ENCODE measurements around the gene KDM1B.
A peak's percentile ranks its signal among the peaks of the same experiment; 100 is the strongest.
"Not testable (repeated sequence)": the region's sequence is repeated elsewhere in the genome, so short reads cannot be mapped to it uniquely, and the experiment has no call there.

KDM1B gene

DNA sequence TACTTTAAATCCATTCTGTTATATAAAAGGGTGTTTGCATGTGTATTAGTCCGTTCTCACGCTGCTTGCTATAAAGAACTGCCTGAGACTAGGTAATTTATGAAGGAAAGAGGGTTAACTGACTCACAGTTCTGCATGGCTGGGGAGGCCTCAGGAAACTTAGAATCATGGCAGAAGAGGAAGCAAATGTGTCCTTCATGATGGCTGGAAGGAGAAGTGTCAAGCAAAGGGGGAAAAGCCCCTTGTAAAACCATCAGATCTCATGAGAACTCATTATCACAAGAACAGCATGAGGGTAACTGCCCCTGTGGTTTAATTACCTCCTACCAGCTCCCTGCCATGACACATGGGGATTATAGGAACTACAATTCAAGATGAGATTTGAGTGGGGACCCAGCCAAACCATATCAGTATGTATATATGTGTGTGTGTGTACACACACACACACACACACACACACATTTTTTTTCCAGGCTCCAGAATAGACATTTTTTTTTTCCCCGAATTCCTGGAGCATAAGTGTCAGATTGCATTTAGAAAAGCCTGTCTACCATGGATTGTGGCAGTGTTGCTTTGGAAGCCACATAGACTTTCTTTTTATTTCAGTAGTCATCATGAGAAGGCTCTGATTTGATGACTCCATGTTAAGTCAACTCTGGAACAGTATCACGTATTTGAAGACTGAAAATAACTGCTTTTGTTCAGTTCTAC is 31.5 kb downstream of the KDM1B start:
- Mint-ChIP-seq H3K27ac (peak overlapping the region; percentile 70), H3K27me3 (no peaks in the 10 kb centered on the region), H3K4me3 (no peak overlapping the region), H3K4me1 (peaks cover 16 to 25% of the 10 kb centered on the region in 2 donors), H3K9me3 (no peaks in the 10 kb centered on the region), H3K36me3 (peaks cover 3 to 50% of the 10 kb centered on the region in 2 donors)
- DNase-seq (peak; percentile 19), ATAC-seq (replicated peaks) (peak; percentile 93)

GRCh38 chr6:18187701-18188100 is 32.5 kb downstream of the KDM1B start:
- Mint-ChIP-seq H3K27me3 (no peaks in the 10 kb centered on the region), H3K4me3 (no peak overlapping the region), H3K9me3 (no peaks in the 10 kb centered on the region), H3K36me3 (peaks cover 3 to 40% of the 10 kb centered on the region in 2 donors), H3K4me1 (peaks cover 16 to 25% of the 10 kb centered on the region in 2 donors), H3K27ac (no peak overlapping the region)
- ATAC-seq (replicated peaks) (no peak), DNase-seq (no peak)

DNA sequence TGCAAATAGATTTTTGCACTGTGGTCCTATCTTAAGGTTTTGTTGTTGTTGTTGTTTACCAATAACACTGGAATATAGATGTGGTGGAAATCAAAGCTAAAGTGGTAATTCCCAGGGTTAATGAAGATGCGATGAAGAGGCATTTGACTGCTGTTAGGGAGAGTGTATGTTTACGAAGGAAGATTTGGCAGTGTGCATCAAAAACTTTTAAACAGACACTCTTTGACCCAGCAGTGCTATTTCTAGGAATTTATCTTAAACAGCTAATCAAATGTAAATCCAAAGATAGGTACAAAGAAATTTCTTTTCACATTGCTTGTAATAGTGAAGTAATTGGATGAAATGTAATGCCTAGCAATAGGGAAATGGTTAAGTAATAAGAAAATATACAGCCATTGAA is 34.0 kb downstream of the KDM1B start:
- no peak for ATAC-seq (replicated peaks)

DNA sequence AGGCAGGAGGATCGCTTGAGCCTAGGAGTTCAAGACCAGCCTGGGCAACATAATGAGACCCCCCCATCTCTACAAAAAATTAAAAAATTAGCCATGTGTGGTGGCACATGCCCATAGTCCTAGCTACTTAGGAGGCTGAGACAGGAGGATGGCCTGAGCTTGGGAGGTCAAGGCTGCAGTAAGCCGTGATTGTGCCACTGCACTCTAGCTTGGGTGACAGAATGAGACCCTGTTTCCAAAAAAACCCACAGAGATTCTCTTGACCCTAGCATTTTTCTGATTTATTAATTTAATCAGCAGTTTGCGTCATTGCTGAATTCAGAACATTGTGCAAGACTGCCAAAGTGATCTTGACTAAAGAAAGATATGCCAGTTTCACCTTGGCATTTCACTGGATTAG is 36.8 kb downstream of the KDM1B start:
- Mint-ChIP-seq H3K27me3 (no peaks in the 10 kb centered on the region), H3K9me3 (no peaks in the 10 kb centered on the region), H3K4me1 (peaks cover 5 to 15% of the 10 kb centered on the region in 2 donors), H3K27ac (no peak overlapping the region), H3K36me3 (peaks cover 12 to 47% of the 10 kb centered on the region in 2 donors), H3K4me3 (no peak overlapping the region)
- ATAC-seq (replicated peaks) (no peak), DNase-seq (no peak)

More for the DNA sequence above, 34.0 kb downstream of the KDM1B start:
- H3K9me3 Mint-ChIP-seq: no peaks in the 10 kb centered on the region
- DNase-seq: no peak
- no peaks in the 10 kb centered on the region for H3K27me3 Mint-ChIP-seq
- H3K4me3 Mint-ChIP-seq: no peak overlapping the region
- peaks cover 16 to 25% of the 10 kb centered on the region in 2 donors for H3K4me1 Mint-ChIP-seq
- peaks cover 3 to 36% of the 10 kb centered on the region in 2 donors for H3K36me3 Mint-ChIP-seq
- no peak overlapping the region for H3K27ac Mint-ChIP-seq

DNA sequence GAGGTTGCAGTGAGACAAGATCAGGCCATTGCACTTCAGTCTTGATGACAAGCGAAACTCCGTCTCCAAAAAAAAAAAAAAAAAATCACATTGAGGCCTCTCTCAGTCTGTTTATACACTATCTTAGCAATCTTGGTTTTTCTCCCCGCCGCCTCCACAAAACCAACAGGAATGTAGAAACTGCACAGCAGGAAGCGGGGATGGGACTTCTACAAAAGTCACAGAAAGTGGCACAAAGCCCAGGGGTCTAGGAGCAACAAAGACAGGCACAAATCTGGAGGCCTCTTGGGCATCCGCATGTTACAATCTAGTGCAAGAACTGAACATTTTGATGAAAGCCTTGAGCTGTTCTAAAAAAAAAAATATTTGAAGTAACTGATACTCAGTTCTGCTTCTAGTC is 48.6 kb downstream of the KDM1B start:
- Mint-ChIP-seq H3K4me1 (no peaks in the 10 kb centered on the region), H3K4me3 (no peak overlapping the region), H3K27ac (no peak overlapping the region), H3K27me3 (no peaks in the 10 kb centered on the region), H3K36me3 (peaks cover 28 to 47% of the 10 kb centered on the region in 2 donors), H3K9me3 (no peaks in the 10 kb centered on the region)
- DNase-seq (no peak), ATAC-seq (replicated peaks) (no peak)

DNA sequence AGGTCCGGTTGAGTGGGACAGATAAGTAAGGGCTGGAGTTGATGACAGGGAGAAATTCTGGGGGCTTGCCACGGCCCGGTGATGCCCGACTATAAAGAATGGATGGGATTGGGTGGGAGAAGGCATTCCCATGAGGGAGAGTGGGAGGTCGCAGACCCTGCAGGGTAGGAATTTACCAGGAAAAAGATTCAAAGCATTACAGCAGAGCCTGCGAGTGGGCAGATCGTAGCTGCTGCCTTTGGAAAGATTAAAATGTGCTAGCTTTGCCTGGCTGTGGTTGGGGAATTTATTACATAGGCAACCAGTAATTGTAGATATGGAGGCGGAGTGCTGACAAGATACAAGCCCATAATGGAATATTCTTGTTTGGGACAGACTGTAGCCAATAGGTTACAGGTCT is 49.5 kb downstream of the KDM1B start:
- H3K27ac Mint-ChIP-seq: no peak overlapping the region
- H3K36me3 Mint-ChIP-seq: peaks cover 30 to 51% of the 10 kb centered on the region in 2 donors
- DNase-seq: no peak
- ATAC-seq (replicated peaks): no peak
- no peak overlapping the region for H3K4me3 Mint-ChIP-seq
- H3K4me1 Mint-ChIP-seq: no peaks in the 10 kb centered on the region
- no peaks in the 10 kb centered on the region for H3K9me3 Mint-ChIP-seq
- H3K27me3 Mint-ChIP-seq: no peaks in the 10 kb centered on the region

DNA sequence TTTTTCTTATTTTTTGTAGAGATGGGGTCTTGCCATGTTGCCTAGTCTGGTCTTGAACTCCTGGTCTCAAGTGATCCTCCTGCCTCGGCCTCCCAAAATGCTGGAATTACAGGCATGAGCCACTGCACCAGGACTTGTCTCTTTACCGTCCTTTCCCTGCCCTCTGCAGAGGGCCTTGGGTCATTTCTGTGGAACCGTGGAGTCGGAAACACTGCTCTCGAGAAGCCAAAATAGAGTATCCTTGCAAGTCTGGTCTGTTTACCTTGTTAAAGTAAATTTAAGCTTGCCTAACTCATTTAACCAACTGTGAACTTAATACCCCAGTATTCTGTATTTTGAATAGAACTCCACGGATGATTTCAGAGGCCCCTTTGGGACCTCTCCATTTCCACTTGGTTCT is 51.4 kb downstream of the KDM1B start:
- no peak for ATAC-seq (replicated peaks)
- Mint-ChIP-seq H3K4me1 (peaks cover 5 to 10% of the 10 kb centered on the region in 2 donors), H3K36me3 (peaks cover 29 to 48% of the 10 kb centered on the region in 2 donors), H3K4me3 (no peak overlapping the region), H3K27me3 (no peaks in the 10 kb centered on the region), H3K9me3 (no peaks in the 10 kb centered on the region), H3K27ac (no peak overlapping the region)
- no peak for DNase-seq

DNA sequence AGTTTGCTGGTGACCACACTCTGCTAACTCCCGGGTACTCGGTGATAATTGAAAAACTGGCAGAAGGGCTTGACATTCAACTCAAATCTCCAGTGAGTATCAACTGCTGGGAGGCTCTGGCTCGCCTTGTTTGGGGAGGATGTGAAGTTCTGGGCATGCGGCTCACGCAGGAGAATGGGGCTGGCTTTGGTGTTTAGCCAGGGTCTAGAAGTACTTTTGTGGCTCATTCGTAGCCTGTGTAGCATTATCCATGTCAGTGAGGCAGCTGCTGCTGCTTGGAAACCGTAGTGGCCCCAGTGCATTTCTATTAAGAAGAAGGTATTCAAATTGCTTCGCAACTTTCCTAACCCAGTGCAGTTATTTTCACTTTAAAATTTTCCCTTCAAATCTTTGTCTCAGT is 52.2 kb downstream of the KDM1B start:
- Mint-ChIP-seq H3K4me3 (no peak overlapping the region), H3K4me1 (peaks cover 10 to 18% of the 10 kb centered on the region in 2 donors), H3K36me3 (peaks cover 24 to 48% of the 10 kb centered on the region in 2 donors), H3K27ac (no peak overlapping the region), H3K27me3 (no peaks in the 10 kb centered on the region), H3K9me3 (no peaks in the 10 kb centered on the region)
- DNase-seq (no peak), ATAC-seq (replicated peaks) (no peak)

- no peak overlapping the region for H3K27ac Mint-ChIP-seq
- H3K4me1 Mint-ChIP-seq: peaks cover 10 to 18% of the 10 kb centered on the region in 2 donors
- no peak for ATAC-seq (replicated peaks)
- H3K27me3 Mint-ChIP-seq: no peaks in the 10 kb centered on the region
- H3K36me3 Mint-ChIP-seq: peaks cover 21 to 49% of the 10 kb centered on the region in 2 donors
- H3K9me3 Mint-ChIP-seq: no peaks in the 10 kb centered on the region
- no peak overlapping the region for H3K4me3 Mint-ChIP-seq
- no peak for DNase-seq
Observed at GRCh38 chr6:18207949-18208348, 52.7 kb downstream of the KDM1B start.

- not testable (repeated sequence) for H3K9me3 Mint-ChIP-seq; H3K4me3 Mint-ChIP-seq; DNase-seq; H3K27me3 Mint-ChIP-seq; ATAC-seq (replicated peaks); H3K27ac Mint-ChIP-seq
- Mint-ChIP-seq H3K36me3 (peaks cover 21 to 54% of the 10 kb centered on the region in 2 donors), H3K4me1 (peaks cover 11 to 19% of the 10 kb centered on the region in 2 donors)
Observed at GRCh38 chr6:18208778-18209177, 53.6 kb downstream of the KDM1B start.

GRCh38 chr6:18209539-18210197 is 54.4 kb downstream of the KDM1B start:
- Mint-ChIP-seq H3K36me3 (peaks cover 24 to 58% of the 10 kb centered on the region in 2 donors), H3K27me3 (no peaks in the 10 kb centered on the region), H3K27ac (no peak overlapping the region), H3K9me3 (no peaks in the 10 kb centered on the region), H3K4me1 (peaks cover 18 to 28% of the 10 kb centered on the region in 2 donors), H3K4me3 (no peak overlapping the region)
- ATAC-seq (replicated peaks) (no peak), DNase-seq (no peak)

- ATAC-seq (replicated peaks): no peak
- peaks cover 22 to 60% of the 10 kb centered on the region in 2 donors for H3K36me3 Mint-ChIP-seq
- H3K4me1 Mint-ChIP-seq: peaks cover 27 to 38% of the 10 kb centered on the region in 2 donors
- H3K27me3 Mint-ChIP-seq: no peaks in the 10 kb centered on the region
- H3K4me3 Mint-ChIP-seq: no peak overlapping the region
- H3K9me3 Mint-ChIP-seq: no peaks in the 10 kb centered on the region
- no peak for DNase-seq
- no peak overlapping the region for H3K27ac Mint-ChIP-seq
Observed at GRCh38 chr6:18210707-18211106, 55.5 kb downstream of the KDM1B start.

- H3K36me3 Mint-ChIP-seq: peaks cover 22 to 61% of the 10 kb centered on the region in 2 donors
- H3K4me1 Mint-ChIP-seq: peaks cover 32 to 45% of the 10 kb centered on the region in 2 donors
- H3K9me3 Mint-ChIP-seq: no peaks in the 10 kb centered on the region
- peak overlapping the region; percentile 67 for H3K27ac Mint-ChIP-seq
- no peak overlapping the region for H3K4me3 Mint-ChIP-seq
- ATAC-seq (replicated peaks): peak; percentile 89 to 95
- no peaks in the 10 kb centered on the region for H3K27me3 Mint-ChIP-seq
- peak; percentile 41 for DNase-seq
Observed at GRCh38 chr6:18211338-18211737, 56.1 kb downstream of the KDM1B start.

GRCh38 chr6:18212231-18212630 is 57.0 kb downstream of the KDM1B start:
- Mint-ChIP-seq H3K4me3 (no peak overlapping the region), H3K36me3 (peaks cover 27 to 65% of the 10 kb centered on the region in 2 donors), H3K27ac (peak overlapping the region; percentile 51), H3K4me1 (peaks cover 37 to 54% of the 10 kb centered on the region in 2 donors), H3K9me3 (peaks cover 0 to 3% of the 10 kb centered on the region in 2 donors), H3K27me3 (no peaks in the 10 kb centered on the region)
- DNase-seq (no peak), ATAC-seq (replicated peaks) (no peak)

- Mint-ChIP-seq H3K4me1 (peaks cover 37 to 60% of the 10 kb centered on the region in 2 donors), H3K9me3 (peaks cover 0 to 3% of the 10 kb centered on the region in 2 donors), H3K36me3 (peaks cover 30 to 64% of the 10 kb centered on the region in 2 donors), H3K27ac (no peak overlapping the region), H3K27me3 (no peaks in the 10 kb centered on the region), H3K4me3 (no peak overlapping the region)
- DNase-seq: no peak
- ATAC-seq (replicated peaks): no peak
Observed at GRCh38 chr6:18213439-18213838, 58.2 kb downstream of the KDM1B start.

Data from stimulated activated naive B cell treated with anti-CD40 and anti-IgM and Interleukin-4, amounts not matched to agents 10 μg/mL and 1 μg/mL and 100 μg/mL, for 72 hours (primary cell).